Neural cell (in vitro differentiated cells): ENCODE measurements around the gene CATSPERD. TPM values are rescaled to one million over a fixed set of nuclear protein-coding genes. Genes with fewer than 3 reads are reported as not detected.
"Not testable (repeated sequence)": the region's sequence is repeated elsewhere in the genome, so short reads cannot be mapped to it uniquely, and the experiment has no call there.

Experiments used
- H2AFZ ChIP-seq: fragments of 200-600, 300-800 bp; sonication (generic), shearing (Covaris generic); 2 replicates; pipeline ENCODE4 v1.6.0; 2014; ENCODE audit warnings: low read depth, mild to moderate bottlenecking, antibody characterized with exemption, low read length, moderate library complexity
- H3F3A ChIP-seq: fragments of 200-600 bp; shearing (Covaris generic); 2 replicates; pipeline ENCODE4 v1.6.1; 2016; ENCODE audit warnings: mild to moderate bottlenecking, moderate library complexity, mixed read lengths, antibody characterized with exemption, low read length; ENCODE audit not compliant: insufficient read depth, poor library complexity, severe bottlenecking
- H3K27ac ChIP-seq: fragments of 200-600, 300-800 bp; sonication (generic), shearing (Covaris generic); 2 replicates; pipeline ENCODE4 v1.5.1; 2014; ENCODE audit warnings: mild to moderate bottlenecking, low read length, moderate library complexity
- H3K27me3 ChIP-seq: fragments of 300-800, 200-600 bp; sonication (generic), shearing (Covaris generic); 2 replicates; pipeline ENCODE4 v1.6.0; 2014; ENCODE audit warnings: mild to moderate bottlenecking, low read depth, low read length, moderate library complexity; ENCODE audit not compliant: insufficient read depth
- H3K36me3 ChIP-seq: fragments of 300-800, 200-600 bp; sonication (generic), shearing (Covaris generic); 2 replicates; pipeline ENCODE4 v1.5.1; 2014; ENCODE audit warnings: mild to moderate bottlenecking, antibody characterized with exemption, low read length, moderate library complexity; ENCODE audit not compliant: insufficient read depth
- H3K4me2 ChIP-seq: fragments of 300-800, 200-600 bp; sonication (generic), shearing (Covaris generic); 2 replicates; pipeline ENCODE4 v1.6.0; 2014; ENCODE audit warnings: mild to moderate bottlenecking, low read length
- H3K4me3 ChIP-seq: fragments of 300-800, 200-600 bp; sonication (generic), shearing (Covaris generic); 2 replicates; pipeline ENCODE4 v1.5.1; 2014; ENCODE audit warnings: mild to moderate bottlenecking, low read length, moderate library complexity
- H3K79me2 ChIP-seq: fragments of 200-600 bp; shearing (Covaris generic); replicated peaks from 2 replicates; pipeline ENCODE4 v1.6.0; 2014; ENCODE audit warnings: mild to moderate bottlenecking, low read length, moderate library complexity; ENCODE audit not compliant: insufficient read depth
- H3K9ac ChIP-seq: fragments of 300-800, 200-600 bp; sonication (generic), shearing (Covaris generic); 2 replicates; pipeline ENCODE4 v1.6.1; 2016; ENCODE audit warnings: mild to moderate bottlenecking, low read length, mixed read lengths
- H3K9me2 ChIP-seq: fragments of 200-600 bp; shearing (Covaris generic); 2 replicates; pipeline ENCODE4 v1.6.1; 2016; ENCODE audit warnings: mild to moderate bottlenecking, low read length, mixed read lengths; ENCODE audit not compliant: insufficient read depth
- H3K9me3 ChIP-seq: fragments of 200-600, 300-800 bp; sonication (generic), shearing (Covaris generic); 2 replicates; pipeline ENCODE4 v1.6.1; 2016; ENCODE audit warnings: mild to moderate bottlenecking, mixed run types, low read length, moderate library complexity, mixed read lengths
- H4K20me1 ChIP-seq: fragments of 200-600 bp; shearing (Covaris generic); 2 replicates; pipeline ENCODE4 v1.6.1; 2016; ENCODE audit warnings: mild to moderate bottlenecking, mixed run types; ENCODE audit not compliant: insufficient read depth
- CTCF ChIP-seq: fragments of 450-650 bp; IDR thresholded peaks from 2 replicates; pipeline ENCODE4 v1.5.1; 2014; ENCODE audit warnings: antibody characterized with exemption, mild to moderate bottlenecking, moderate library complexity; ENCODE audit not compliant: poor library complexity, severe bottlenecking
- EP300 ChIP-seq: fragments of 450-650 bp; conservative IDR thresholded peaks from 2 replicates; pipeline ENCODE4 v1.6.1; 2014; ENCODE audit warnings: antibody characterized with exemption, mild to moderate bottlenecking, moderate library complexity; ENCODE audit not compliant: poor library complexity, severe bottlenecking
- EZH2 ChIP-seq: fragments of 200-600, 300-800 bp; shearing (Covaris generic), sonication (generic); IDR thresholded peaks from 2 replicates; pipeline ENCODE4 v1.6.1; 2014; ENCODE audit warnings: antibody characterized with exemption, low read length, borderline replicate concordance, mild to moderate bottlenecking; ENCODE audit not compliant: insufficient read depth, poor library complexity, severe bottlenecking
- MXI1 ChIP-seq: fragments of 450-650 bp; conservative IDR thresholded peaks from 2 replicates; pipeline ENCODE4 v1.6.1; 2014; ENCODE audit warnings: antibody characterized with exemption, mild to moderate bottlenecking; ENCODE audit not compliant: poor library complexity, severe bottlenecking
- POLR2AphosphoS5 ChIP-seq: IDR thresholded peaks from 2 replicates; pipeline ENCODE4 v1.6.1; 2012
- RAD21 ChIP-seq: fragments of 450-650 bp; conservative IDR thresholded peaks from 2 replicates; pipeline ENCODE4 v1.6.1; 2014; ENCODE audit warnings: antibody characterized with exemption, mild to moderate bottlenecking, moderate library complexity
- REST ChIP-seq: IDR thresholded peaks from 2 replicates; pipeline ENCODE4 v1.6.1; 2012; ENCODE audit warnings: borderline replicate concordance
- SMC3 ChIP-seq: fragments of 450-650 bp; conservative IDR thresholded peaks from 2 replicates; pipeline ENCODE4 v1.6.1; 2014; ENCODE audit warnings: antibody characterized with exemption, mild to moderate bottlenecking, moderate library complexity; ENCODE audit not compliant: poor library complexity
- TAF1 ChIP-seq: IDR thresholded peaks from 2 replicates; pipeline ENCODE4 v1.6.1; 2012; ENCODE audit warnings: low read depth
- polyA plus RNA-seq: library from polyadenylated mRNA; depleted of rRNA; stranded (reverse); fragments of >200 nt; gene quantifications from 2 replicates; pipeline ENCODE4 v1.2.3, GENCODE V29; 2014

The CATSPERD gene
- polyA plus RNA-seq, 1 donor from 2014 or later: not detected

GRCh38 chr19:5727453-5728050 lies 7.1 kb downstream of the CATSPERD start (continued):
- TF ChIP-seq SMC3 (no peak), TAF1 (no peak), POLR2AphosphoS5 (no peak)

GRCh38 chr19:5733172-5733571 lies 12.7 kb downstream of the CATSPERD start:
- not testable (repeated sequence) for H4K20me1 ChIP-seq, H3K4me3 ChIP-seq, H3F3A ChIP-seq, H3K36me3 ChIP-seq, H3K79me2 ChIP-seq, H3K9me3 ChIP-seq, H3K4me2 ChIP-seq, H3K9ac ChIP-seq, H3K27me3 ChIP-seq, H3K27ac ChIP-seq, H3K9me2 ChIP-seq, H2AFZ ChIP-seq

GRCh38 chr19:5738423-5738822 lies 18.0 kb downstream of the CATSPERD start:
- Histone ChIP-seq H3K9me3 (no peaks in the 10 kb centered on the region), H3K79me2 (no peaks in the 10 kb centered on the region), H3F3A (no peaks in the 10 kb centered on the region), H3K4me2 (no peak overlapping the region), H3K27ac (no peak overlapping the region), H2AFZ (no peak overlapping the region), H4K20me1 (no peaks in the 10 kb centered on the region), H3K36me3 (no peaks in the 10 kb centered on the region), H3K9me2 (no peaks in the 10 kb centered on the region), H3K9ac (no peak overlapping the region), H3K27me3 (no peaks in the 10 kb centered on the region), H3K4me3 (no peak overlapping the region)
- TF ChIP-seq RAD21: no peak
- TF ChIP-seq EP300: no peak
- no peak for TF ChIP-seq EZH2
- TF ChIP-seq POLR2AphosphoS5: no peak
- no peak for TF ChIP-seq CTCF
- TF ChIP-seq TAF1: no peak
- no peak for TF ChIP-seq REST
- TF ChIP-seq MXI1: no peak
- no peak for TF ChIP-seq SMC3
